Activated CD4-positive, alpha-beta T cell treated with anti-CD3 and anti-CD28 coated beads, Interleukin-2, amount 10 ng/mL, durations not matched to agents 7 days and 5 days (primary cell): ENCODE data around the gene GEMIN7. TPM values are rescaled to one million over a fixed set of nuclear protein-coding genes. Genes with fewer than 3 reads are reported as not detected.

Experiments
- total RNA-seq, 2 experiments: library from RNA; stranded (reverse); gene quantifications; one replicate each; pipeline ENCODE4 v1.2.3, GENCODE V29; 2021

Gene GEMIN7
- total RNA-seq, 2 experiments from 2014 or later: 27.1 to 30.0 TPM

Other genes starting within 250 kb of the GEMIN7 start
- gene NECTIN2, start 233.0 kb upstream of the GEMIN7 start, total RNA-seq: not detected
- gene TOMM40, start 188.0 kb upstream of the GEMIN7 start, total RNA-seq: 10 to 100 TPM; 55.7 to 65.3 TPM
- gene APOE, start 173.5 kb upstream of the GEMIN7 start, total RNA-seq: under 1 TPM; 0.45 to 0.75 TPM
- gene APOC1, start 164.7 kb upstream of the GEMIN7 start, total RNA-seq: not detected
- gene APOC4, start 137.0 kb upstream of the GEMIN7 start, total RNA-seq: not detected
- gene APOC2, start 133.2 kb upstream of the GEMIN7 start, total RNA-seq: not detected
- gene CLPTM1, start 123.9 kb upstream of the GEMIN7 start, total RNA-seq: 10 to 100 TPM; 70.6 to 72.8 TPM
- gene RELB, start 77.8 kb upstream of the GEMIN7 start, total RNA-seq: 10 to 100 TPM; 16.8 to 20.0 TPM
- gene CLASRP, start 40.2 kb upstream of the GEMIN7 start, total RNA-seq: 100 to 1,000 TPM; 101 to 109 TPM
- gene ZNF296, start 2.8 kb upstream of the GEMIN7 start, total RNA-seq: 1 to 10 TPM; 4.0 to 4.1 TPM
- gene PPP1R37, start 13.9 kb downstream of the GEMIN7 start, total RNA-seq: 10 to 100 TPM; 21.1 to 21.7 TPM
- under 1 TPM in 1 of 2 experiments, not detected in 1; 0.17 TPM for gene NKPD1, start 81.7 kb downstream of the GEMIN7 start, total RNA-seq
- 10 to 100 TPM; 55.1 to 64.2 TPM for gene TRAPPC6A, start 99.0 kb downstream of the GEMIN7 start, total RNA-seq
- 10 to 100 TPM; 15.3 to 19.7 TPM for gene BLOC1S3, start 99.5 kb downstream of the GEMIN7 start, total RNA-seq
- gene EXOC3L2, start 166.1 kb downstream of the GEMIN7 start, total RNA-seq: not detected
- gene MARK4, start 172.0 kb downstream of the GEMIN7 start, total RNA-seq: 10 to 100 TPM; 19.5 to 19.6 TPM
- not detected for gene CKM, start 243.6 kb downstream of the GEMIN7 start, total RNA-seq